ENCODE measurements around the gene SMIM41.

Gene SMIM41

DNA sequence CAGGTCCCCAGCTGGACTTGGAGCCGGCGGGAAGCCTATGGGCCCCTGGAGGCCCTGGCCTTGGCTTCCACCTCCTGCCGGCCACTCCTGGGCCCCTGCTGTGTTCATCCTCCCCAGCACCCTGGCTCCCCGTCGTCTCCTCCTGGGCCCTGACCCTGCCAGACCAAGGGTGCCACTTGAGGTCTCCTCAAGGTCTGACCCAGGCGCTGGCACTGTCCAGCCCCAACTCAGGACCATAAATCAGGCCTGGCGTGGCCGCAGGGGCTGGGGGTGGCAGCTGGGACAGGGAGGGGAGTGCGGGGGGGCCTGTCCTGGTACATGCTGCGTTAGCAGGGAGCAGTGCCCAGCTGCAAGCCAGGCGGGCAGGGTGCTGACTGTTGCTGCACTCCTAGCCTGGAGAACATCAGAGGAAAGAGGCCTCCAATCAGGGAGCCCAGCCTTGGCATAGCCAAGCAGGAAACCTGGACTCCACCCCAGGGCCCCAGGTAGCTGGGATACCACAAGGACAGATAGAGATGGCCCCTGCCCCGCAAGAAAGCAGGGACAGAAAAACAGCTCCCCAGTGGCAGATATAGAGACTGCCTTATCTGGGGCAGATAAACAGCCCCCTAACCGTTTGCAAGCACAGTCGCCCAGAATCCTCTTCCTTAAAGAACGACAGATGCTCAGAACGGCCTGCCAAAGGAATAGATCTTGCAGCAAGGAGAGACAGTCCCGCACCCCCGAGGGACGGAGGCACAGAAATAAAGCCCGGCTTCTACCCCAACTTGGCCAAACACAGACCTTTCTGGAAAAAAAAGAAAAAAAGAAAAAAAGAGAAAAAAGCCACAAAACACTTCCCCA is 16.2 kb upstream of the SMIM41 start:
- no peak for DNase-seq

DNA sequence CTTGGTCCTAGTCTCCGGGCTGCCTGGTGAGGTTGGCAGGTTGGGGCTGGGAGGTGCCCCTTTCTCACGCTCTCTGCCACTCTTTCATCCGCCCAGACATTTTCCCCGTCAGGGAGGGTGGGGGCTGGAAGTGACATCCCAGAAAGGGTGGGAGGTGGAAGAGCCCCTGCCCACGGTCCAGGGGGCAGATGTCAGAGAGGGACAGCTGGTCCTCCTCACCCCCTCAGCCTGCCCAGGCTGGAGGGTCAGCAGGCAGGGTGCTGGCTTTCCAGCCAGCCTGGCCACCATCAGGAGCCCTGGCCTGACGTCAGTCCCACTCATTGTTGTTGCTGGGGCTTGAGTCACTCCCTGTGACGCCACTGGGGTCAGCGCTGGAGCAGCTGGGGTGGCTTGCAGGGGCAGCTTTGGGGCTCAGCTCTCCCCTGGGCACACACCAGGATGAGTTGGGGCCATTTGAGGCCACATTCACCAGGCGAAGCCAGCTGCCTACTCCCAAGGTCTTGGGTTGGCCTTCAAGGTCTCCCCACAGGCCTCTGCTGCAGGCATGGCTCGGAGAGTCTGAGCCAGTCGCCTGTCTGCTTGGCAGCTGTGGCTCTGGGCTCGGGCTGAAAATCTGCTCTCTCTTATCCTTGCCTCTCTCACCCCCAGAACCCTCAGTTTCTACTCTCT is 15.4 kb upstream of the SMIM41 start:
- peak; percentile 54 for DNase-seq

- DNase-seq, result no peak
These were observed 13.0 kb upstream of the SMIM41 start for GRCh38 chr12:52066346-52067080.

DNA sequence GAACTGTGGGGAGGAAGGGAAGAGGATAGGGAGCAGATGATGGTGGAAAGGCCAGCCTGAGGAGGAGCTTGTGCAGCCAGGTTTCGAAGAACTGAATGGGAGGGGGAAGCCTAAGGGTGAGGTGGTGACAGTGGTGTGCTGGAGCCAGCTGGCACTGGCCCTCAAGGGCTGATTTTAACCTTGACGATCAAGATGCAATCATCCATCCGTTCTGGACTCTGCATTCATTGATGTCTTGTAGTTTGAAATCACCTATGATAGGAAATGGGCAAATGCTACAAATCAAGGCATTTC is 12.5 kb upstream of the SMIM41 start:
- no peak for DNase-seq

DNA sequence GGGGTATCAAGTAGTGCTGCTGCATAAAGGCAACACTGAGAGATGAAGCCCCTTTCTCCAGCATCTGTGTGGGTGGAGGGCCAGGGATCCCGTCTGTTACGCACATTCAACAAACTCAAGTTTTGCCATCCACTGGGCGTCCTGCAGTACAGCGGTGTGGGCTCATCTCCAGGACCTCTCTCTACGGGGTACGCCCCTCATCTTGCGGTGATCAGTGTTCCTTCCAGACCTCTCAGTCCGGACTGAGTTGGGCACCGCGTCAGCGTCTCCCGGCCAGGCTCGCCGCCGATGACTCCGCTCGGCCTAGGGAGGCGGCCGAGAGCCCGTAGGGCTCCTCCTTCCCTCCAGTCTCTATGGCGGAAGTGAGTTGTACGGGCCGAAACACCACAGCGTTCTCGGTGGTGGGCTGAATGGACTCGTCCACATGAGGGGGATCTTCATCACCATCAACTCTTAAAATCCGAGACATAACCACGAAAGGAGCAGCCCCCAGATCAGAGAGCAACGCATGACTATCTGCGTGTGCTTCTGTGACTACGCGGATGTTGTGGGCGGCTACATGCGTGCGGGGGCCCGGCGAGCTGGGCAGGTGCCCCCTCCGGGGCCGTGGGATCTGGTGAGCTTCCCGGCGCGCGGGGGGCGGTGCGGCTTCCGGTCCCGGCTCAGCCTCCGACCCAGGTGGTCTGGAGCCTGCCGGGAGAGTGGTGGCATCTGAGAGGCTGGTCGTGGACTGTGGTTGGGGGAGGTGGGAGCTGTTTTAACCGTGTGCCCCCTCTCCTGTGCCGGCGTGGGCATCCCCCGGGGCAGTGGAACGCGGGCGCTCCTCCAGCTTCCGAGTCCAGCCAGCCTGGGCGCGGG is 9.9 kb upstream of the SMIM41 start, which contains the start of gene ATG101:
Gene ATG101, plus strand, starts transcription at position 652 of the 858 bp plus-strand sequence. CDS start 3,673 bp downstream, outside the sequence.
- peak; percentile 95 for DNase-seq

- DNase-seq, result no peak
These were observed 9.1 kb upstream of the SMIM41 start for GRCh38 chr12:52070185-52070925.

DNA sequence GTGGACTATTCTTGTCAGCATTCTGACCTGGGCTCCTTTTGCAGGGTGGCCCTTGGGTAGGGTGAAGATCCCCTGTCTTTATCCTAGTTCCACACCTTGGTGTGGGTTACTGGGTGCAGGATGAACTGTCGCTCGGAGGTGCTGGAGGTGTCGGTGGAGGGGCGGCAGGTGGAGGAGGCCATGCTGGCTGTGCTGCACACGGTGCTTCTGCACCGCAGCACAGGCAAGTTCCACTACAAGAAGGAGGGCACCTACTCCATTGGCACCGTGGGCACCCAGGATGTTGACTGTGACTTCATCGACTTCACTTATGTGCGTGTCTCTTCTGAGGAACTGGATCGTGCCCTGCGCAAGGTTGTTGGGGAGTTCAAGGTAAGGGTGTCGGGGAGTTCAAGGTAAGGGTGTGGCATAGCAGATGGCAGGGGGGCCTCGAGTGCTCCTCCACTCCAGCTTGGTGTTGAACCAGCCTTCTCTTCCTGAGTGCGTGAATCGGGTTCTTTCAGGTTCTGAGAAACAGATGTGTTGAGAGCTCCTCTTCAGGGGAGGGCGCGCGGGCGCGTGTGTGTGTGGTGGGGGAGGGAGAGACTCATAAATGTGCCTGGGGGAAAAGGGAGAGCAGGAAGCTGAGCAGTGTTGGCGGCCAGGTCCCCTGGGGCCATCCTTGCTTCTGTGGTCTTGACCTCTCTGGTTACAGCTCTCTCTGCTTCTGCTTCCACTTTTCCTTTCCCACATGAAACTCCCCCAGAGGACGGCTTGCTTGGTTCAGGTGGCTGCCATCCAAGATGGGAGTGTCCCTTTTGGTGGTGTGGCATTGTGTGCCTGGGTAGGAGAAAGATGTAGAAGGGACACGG is 5.7 kb upstream of the SMIM41 start:
- peak; percentile 72 for DNase-seq

- no peak for DNase-seq
These were observed 4.4 kb upstream of the SMIM41 start for GRCh38 chr12:52074971-52075724.

DNA sequence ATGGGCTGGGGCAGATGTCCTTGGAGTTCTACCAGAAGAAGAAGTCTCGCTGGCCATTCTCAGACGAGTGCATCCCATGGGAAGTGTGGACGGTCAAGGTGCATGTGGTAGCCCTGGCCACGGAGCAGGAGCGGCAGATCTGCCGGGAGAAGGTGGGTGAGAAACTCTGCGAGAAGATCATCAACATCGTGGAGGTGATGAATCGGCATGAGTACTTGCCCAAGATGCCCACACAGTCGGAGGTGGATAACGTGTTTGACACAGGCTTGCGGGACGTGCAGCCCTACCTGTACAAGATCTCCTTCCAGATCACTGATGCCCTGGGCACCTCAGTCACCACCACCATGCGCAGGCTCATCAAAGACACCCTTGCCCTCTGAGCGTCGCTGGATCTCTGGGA is 2.7 kb upstream of the SMIM41 start:
- no peak for DNase-seq

GRCh38 chr12:52078276-52078675 is 1.2 kb upstream of the SMIM41 start:
- DNase-seq, result no peak

DNA sequence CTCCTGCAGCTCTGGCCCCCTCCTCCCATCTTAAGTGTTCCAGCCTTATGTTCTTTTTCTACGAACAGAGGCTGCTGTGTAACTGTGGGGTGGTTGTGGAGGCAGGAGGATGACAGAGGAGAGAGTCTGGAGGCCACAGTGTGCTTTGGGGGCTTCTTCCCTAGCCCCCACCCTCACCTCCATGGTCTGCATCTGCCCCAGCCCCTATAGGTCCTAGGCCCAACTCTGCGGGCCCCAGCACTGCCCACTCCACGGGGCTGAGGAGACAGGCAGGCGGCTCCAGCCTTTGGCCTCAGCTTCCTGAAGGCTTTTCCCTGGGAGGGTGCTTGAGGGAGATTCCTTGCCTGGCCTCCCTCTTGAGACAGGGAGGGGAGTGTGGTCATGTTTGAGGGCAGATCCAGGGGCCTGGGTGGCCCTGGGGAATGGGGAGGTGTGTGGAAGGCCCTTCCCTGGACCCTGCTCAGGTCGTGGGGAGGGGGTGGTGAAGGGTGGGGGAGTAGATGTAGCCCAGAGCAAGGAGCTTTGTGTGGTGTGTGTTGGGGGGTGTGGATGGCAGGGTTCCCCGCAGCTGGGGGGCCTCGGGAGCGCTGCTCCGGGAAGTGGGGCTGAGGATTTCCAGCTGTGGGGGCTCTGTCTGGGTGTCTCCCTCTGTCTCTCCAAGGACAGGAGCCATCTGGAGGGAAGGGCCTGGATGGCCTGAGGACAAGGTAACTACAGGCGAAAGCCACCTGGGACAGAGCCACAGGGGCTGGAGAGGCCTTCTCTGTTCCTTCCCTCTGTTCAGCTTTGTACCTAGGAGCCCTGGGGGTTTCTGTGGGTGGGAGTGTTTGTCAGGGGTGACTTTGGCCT is 1.1 kb downstream of the SMIM41 start:
- DNase-seq, result no peak

DNA sequence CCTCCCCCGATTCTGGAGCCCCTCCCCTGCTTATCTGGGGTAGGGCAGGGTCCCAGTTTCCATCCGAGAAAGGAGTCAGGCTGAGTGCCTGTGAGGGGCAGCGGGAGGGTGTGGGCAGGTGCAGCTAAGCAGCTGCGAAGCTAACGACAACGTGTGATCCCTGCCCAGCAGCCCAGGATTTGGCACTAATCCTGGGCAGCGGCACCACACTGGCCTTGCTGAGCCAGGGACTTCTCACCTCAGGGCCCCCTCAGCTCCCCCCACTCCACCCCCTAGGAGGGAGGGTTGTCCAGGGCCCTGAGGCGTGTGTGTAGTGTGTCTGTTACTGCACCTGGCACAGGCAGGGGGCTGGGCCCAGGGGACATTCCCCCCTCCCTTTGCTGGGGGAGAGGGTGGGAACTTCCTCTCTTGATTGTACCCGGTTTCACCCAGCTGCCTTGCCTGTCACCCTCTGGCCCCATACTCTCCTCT is 1.8 kb downstream of the SMIM41 start:
- DNase-seq, result no peak

- peak; percentile 35 for DNase-seq
These were observed 2.6 kb downstream of the SMIM41 start for GRCh38 chr12:52082026-52082668.

DNA sequence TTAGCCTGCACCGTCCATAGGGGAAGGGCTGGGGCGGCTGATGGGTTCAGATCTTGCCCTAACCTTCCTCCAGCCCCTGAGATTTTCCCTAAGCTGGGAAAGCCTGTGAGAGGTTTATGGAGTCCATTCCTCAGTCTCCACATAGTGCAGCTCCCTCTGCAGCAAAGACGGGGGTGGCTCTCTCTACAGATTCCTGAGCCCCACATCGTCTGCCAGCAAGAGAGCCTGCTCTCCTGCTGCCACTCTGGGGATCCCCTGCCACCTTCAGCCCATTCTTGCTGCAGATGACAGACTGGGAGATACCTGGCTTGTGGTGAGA is 3.1 kb downstream of the SMIM41 start:
- DNase-seq, result no peak

- DNase-seq, result peak; percentile 62
These were observed 3.6 kb downstream of the SMIM41 start for GRCh38 chr12:52082988-52083637.

DNA sequence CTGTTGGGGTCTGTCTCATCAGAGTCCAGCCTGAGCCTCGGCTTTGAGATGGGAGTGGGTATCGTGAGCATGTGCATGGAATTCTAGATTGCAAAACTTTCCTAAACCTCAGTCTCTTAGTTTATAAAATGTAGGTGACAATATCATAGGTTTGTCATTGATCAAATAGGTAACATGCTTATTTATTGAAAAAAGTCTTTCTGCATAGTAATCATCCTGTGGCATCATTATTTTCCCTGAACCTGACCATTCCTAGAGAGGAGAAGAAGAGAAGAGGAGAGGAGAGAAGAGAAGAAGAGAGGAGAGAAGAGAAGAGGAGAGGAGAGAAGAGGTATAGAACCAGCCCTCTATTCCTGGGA is 4.1 kb downstream of the SMIM41 start:
- no peak for DNase-seq

GRCh38 chr12:52084491-52085231 is 5.2 kb downstream of the SMIM41 start:
- DNase-seq, result no peak
